Measurements from ENCODE around the gene HSBP1.

Gene HSBP1

DNA sequence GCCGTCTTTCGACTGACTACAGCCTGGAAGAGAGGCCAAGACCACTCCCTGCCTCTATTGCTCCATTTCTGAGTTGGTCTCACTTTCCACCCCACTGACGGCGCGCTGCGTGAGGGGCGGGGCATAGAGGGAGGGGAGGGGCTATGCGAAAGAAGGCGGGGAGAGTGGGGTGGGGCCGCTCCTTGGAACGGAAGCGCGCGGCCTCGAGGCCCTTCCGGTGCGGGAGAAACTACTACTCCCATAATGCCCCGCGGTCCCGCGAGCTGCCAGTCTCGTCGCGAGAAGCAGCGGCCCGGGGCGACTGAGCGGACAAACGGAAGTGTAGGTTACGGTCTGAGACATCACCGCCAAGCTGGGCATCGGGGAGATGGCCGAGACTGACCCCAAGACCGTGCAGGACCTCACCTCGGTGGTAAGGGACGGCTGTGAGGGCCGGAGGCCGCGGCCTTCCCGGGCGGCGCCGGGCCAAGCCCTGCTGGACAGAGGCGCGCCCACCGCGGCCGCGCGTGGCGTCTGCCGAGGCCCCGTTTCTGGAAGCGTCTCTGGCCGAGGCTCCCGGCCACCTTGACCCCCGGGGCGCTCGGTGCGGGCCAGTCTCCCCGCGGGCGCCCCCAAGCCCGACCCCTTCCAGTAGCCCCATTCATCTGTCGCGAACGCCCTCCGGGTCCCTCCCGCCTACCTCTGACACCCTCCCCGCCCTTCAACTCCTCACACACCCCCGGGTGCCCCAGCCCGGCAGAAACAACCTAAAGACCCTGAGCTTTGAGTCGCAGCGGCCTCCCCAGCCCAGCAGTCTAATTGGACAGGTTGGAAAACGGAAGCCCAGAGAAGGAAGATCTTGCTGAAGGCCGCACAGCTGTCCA, at the start of gene HSBP1:
Gene HSBP1, plus strand, starts transcription at position 269 of the 863 bp plus-strand sequence. Its CDS starts 99 bp downstream, at position 368.
- peak; percentile 46 for DNase-seq (ENCODE audit: low read depth)

- no peak for DNase-seq (ENCODE audit: low read depth)
Measured at GRCh38 chr16:83762141-83762991, 45.4 kb upstream of the HSBP1 start.

GRCh38 chr16:83762992-83763358, 44.8 kb upstream of the HSBP1 start:
- no peak for DNase-seq (ENCODE audit: low read depth)

- DNase-seq (ENCODE audit: low read depth): no peak
Measured at GRCh38 chr16:83768986-83769385, 38.8 kb upstream of the HSBP1 start.

- no peak for DNase-seq (ENCODE audit: low read depth)
Measured at GRCh38 chr16:83769397-83770008, 38.3 kb upstream of the HSBP1 start.

DNA sequence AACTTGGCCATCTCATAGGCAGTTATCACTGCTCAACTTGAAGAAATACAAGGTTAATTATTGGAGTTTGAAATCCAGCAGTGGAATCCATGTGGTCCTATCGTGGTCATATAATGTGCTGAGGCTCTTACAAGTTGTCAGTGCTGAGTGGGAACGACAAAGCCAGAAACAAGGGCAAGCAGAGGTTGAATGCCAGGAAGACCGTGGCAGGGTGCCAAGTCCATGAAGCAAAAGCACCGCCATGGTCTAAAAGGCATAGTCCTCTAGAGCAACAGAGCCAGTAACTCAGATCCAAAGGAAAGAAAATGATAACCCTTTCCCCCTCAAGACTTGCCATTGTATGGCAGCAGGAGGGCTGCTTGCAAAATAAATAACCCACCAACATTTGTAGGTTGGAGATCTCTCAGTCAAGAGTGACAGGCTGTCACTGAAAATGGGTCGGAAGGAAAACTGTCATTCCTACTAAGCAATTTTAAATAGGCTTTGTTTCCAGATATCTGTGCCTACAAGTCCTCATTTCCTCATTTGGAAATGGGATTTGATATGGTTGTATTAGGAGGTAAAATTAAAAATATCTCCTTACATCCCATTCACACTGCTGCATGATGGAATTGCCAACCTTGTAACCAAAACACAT, 36.4 kb upstream of the HSBP1 start:
- DNase-seq (ENCODE audit: low read depth): no peak

GRCh38 chr16:83772806-83773205, 35.0 kb upstream of the HSBP1 start:
- no peak for DNase-seq (ENCODE audit: low read depth)

GRCh38 chr16:83774066-83774465, 33.7 kb upstream of the HSBP1 start:
- DNase-seq (ENCODE audit: low read depth): no peak

- DNase-seq (ENCODE audit: low read depth): no peak
Measured at GRCh38 chr16:83776944-83777343, 30.8 kb upstream of the HSBP1 start.

DNA sequence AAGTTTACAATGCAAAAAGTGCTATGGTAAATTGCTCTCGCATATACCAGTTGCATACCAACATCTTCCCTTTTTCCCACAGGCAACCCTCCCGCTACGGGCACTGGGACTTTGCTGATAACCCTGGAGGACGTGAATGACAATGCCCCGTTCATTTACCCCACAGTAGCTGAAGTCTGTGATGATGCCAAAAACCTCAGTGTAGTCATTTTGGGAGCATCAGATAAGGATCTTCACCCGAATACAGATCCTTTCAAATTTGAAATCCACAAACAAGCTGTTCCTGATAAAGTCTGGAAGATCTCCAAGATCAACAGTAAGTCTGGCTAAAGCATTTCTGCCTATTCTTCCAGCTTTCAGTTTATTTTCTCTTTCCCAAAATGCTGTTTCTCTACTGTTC, 27.9 kb upstream of the HSBP1 start:
- DNase-seq (ENCODE audit: low read depth): peak; percentile 11

DNA sequence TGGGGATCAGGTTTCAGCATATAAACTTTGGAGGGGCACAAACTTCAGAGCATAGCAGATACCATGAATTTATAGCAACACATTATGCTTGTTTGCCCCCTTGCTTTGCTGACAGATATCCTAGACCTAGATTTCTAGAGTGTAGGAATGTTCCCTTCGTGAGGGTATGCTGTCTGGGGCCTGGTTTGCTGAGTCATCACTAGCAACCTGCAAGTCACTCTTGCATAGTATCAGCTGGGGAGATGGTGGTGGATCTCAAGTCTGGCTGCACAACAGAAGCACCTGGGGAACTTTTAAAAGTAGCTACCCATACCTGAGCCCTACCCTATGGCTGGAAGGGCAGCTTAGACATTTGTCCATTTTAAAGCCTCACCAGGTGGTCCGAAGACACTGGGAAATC, 22.3 kb upstream of the HSBP1 start:
- no peak for DNase-seq (ENCODE audit: low read depth)

DNA sequence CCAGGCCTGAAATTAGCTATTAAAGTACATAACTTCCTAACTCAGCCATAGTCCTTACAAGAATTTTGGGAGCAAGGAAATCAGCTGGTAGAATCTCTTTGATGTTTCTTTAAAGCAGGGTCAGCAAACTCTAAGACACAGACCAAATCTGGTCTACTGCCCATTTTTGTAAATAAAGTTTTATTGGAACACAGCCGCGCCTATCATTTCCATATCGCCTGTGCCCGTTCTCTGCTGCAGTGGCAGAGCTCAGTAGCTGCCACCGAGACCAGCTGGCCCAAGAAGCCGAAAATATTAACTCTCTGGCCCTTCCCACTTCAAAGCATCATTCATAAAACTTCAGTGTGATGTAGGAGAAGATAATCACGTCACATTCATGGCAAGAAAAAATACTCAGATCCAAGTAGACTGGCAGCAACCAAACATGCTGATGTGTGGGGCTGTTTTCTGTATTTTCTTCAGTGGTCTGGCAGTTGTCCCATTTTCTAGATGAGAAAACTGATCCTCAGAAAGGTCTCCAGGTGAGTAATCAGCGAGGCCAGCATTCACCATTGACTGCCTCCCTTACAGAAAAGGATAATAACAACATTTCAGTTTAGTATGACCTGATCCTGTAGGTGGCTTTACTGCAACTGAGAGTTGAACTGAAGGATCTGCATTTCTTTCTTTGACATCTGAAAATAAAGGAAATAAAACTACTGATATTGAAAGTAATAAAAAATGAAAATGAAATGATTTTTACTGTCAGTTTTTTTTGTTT, 18.0 kb upstream of the HSBP1 start:
- DNase-seq (ENCODE audit: low read depth): no peak

- no peak for DNase-seq (ENCODE audit: low read depth)
Measured at GRCh38 chr16:83791916-83792315, 15.9 kb upstream of the HSBP1 start.

DNA sequence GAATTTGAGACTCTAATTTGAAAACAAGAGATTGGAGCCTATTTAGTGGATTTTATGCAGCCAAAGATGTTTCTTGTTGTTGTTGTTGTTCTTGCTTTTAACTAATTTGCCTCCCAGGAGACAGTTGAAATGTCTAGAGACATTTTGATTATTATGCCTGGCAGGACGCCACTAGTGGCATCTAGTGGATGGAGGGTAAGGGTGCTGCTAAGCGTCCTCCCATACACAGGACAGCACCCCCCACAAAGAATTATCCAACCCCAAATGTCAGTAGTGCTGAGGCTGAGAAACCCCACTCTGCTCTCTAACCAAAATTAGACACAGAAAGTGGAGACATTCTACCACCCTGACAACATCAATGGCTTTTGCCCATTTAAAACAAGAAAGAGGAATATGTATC, 15.4 kb upstream of the HSBP1 start:
- no peak for DNase-seq (ENCODE audit: low read depth)

DNA sequence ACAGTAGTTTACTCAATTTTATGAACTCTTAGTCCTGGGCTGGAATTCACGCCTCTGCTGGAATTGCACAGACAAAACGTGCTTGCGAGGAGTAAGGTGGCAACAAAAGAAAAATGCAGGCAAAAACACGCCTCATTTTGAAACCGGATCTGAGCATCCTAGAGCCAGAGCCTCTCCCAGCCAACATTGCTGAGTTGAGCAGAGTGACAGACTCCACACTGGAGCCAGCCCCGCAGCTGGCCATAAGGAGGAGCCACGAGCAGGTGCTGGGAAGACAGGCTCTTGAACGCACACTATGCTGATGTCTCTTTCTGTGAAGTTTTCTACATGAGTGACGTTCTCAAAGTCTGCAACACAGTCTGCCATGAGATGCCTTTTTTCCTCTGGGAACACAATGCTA, 14.6 kb upstream of the HSBP1 start:
- DNase-seq (ENCODE audit: low read depth): no peak

GRCh38 chr16:83794860-83795554, 12.8 kb upstream of the HSBP1 start:
- no peak for DNase-seq (ENCODE audit: low read depth)

DNA sequence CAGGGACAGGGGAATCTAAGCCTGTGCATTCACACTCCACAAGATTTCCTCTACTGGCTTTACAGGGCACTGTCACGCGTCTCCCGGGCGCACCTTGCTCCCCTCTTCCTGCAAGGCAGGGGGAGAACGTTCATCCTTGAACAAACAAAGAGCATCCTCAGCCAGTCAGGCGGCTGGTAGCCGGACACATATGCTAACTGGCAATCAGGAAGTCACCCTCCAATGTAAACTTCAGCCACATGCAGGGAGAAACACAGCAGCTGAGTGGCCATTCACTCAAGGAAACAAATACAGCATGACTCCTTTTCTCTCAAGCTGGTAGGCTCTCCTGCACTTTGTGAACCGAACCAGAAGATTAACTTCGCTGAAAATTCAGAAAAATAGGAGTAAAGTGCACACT, 10.8 kb upstream of the HSBP1 start:
- DNase-seq (ENCODE audit: low read depth): no peak

GRCh38 chr16:83799336-83799735, 8.4 kb upstream of the HSBP1 start:
- DNase-seq (ENCODE audit: low read depth): no peak

GRCh38 chr16:83802135-83802534, 5.6 kb upstream of the HSBP1 start:
- peak; percentile 72 for DNase-seq (ENCODE audit: low read depth)

DNA sequence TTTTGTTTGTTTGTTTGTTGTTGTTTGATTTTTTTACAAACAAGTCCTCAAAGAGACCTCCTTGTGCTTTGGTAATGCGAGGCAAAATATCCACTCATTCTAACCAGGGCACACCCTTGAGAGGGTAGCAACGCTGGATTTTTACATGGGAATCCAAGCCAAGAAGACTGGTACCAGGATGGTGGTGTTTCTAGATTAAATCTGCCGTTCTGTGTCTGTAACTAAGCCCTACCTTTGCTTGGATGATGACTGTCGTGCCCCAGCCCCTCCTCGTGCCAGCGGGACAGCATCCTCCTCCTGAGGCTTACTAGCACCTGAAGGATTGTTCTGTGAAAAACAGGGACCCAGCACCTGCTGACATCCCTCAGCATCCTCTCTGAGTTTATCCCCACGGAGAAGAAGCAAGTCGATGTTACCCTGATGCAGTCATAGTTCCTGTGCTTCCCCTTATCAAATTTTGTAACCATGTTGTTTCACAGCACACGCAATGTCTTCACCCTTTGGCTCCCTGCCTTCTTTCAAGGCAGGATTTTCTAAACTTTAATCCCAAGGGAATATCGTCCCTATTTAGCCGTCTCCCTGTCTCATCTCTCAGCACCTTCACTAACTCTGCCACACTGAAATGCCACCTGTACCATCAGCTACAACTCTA, 5.1 kb upstream of the HSBP1 start:
- no peak for DNase-seq (ENCODE audit: low read depth)
